ENCODE data around the gene COMT.

DNA sequence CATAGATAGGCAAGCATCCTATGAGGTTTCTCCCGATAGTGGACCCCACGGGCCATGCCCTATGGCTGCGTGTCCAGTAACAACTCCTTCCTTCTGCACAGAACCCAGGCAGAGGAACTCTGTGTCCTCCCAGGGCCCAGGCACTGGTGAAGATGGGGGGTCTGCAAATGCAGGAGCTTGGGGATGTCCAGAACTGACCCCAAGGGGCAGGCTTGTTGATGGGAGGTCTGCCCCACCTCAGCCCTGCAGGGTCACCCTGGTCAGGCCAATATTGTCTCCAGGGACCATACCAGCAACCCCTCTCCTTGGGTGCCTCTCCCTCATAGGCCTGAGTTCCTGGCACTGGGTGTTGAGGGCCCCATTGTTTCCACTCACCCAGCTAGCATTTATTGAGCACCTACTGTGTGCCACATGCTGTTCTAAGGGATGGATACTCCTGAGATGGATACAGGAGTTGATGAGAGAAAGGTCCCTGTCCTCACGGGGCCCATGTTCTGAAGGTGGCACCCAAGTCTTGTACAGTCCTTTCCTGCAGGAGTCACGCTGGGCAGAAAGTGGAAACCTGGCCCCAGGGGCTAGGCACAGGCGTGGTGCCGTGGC is 26.4 kb downstream of the COMT start:
- TF ChIP-seq BHLHE40 (IDR thresholded peaks at IDR 0.05; ENCODE audit: borderline replicate concordance) (no peak), ZNF384 (IDR thresholded peaks at IDR 0.05) (no peak), ELF4 (IDR thresholded peaks at IDR 0.05) (no peak), CTBP1 (IDR thresholded peaks at IDR 0.05; ENCODE audit: borderline replicate concordance) (no peak), SP1 (IDR thresholded peaks at IDR 0.05) (no peak), L3MBTL2 (conservative IDR thresholded peaks at IDR 0.05) (no peak), FOXM1 (IDR thresholded peaks at IDR 0.05; ENCODE audit: borderline replicate concordance) (no peak), FOXK2 (IDR thresholded peaks at IDR 0.05) (no peak), FOXA1 (IDR thresholded peaks at IDR 0.05) (no peak), SUZ12 (IDR thresholded peaks at IDR 0.05) (no peak), TARDBP (IDR thresholded peaks at IDR 0.05) (no peak), ARNT (IDR thresholded peaks at IDR 0.05) (no peak)
- TF ChIP-seq, protein P1, sequence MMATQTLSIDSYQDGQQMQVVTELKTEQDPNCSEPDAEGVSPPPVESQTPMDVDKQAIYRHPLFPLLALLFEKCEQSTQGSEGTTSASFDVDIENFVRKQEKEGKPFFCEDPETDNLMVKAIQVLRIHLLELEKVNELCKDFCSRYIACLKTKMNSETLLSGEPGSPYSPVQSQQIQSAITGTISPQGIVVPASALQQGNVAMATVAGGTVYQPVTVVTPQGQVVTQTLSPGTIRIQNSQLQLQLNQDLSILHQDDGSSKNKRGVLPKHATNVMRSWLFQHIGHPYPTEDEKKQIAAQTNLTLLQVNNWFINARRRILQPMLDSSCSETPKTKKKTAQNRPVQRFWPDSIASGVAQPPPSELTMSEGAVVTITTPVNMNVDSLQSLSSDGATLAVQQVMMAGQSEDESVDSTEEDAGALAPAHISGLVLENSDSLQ (IDR thresholded peaks at IDR 0.05) = no peak

Measured in HEK293T (cell line).